ENCODE data around the gene CLIC1. TPM values are rescaled to one million over a fixed set of nuclear protein-coding genes. Genes with fewer than 3 reads are reported as not detected.
A peak's percentile ranks its signal among the peaks of the same experiment; 100 is the strongest.

The CLIC1 gene
- total RNA-seq, 4 donors from 2014 or later, result 244 to 443 (median 336) TPM

- DNase-seq (ENCODE audit: low spot score) (no peak), ATAC-seq (ENCODE audit: low FRiP score) (no peak)
- TF ChIP-seq CTCF (IDR thresholded peaks at IDR 0.05), result no peak
Observed at GRCh38 chr6:31780507-31781243, 44.3 kb upstream of the CLIC1 start.

GRCh38 chr6:31779908-31780307 lies 43.6 kb upstream of the CLIC1 start:
- DNase-seq (ENCODE audit: low spot score) (no peak), ATAC-seq (ENCODE audit: low FRiP score) (no peak)
- no peak for TF ChIP-seq CTCF (IDR thresholded peaks at IDR 0.05)

GRCh38 chr6:31778999-31779885 lies 42.9 kb upstream of the CLIC1 start:
- TF ChIP-seq CTCF (IDR thresholded peaks at IDR 0.05), result no peak
- DNase-seq (ENCODE audit: low spot score) (no peak), ATAC-seq (ENCODE audit: low FRiP score) (no peak)

GRCh38 chr6:31778193-31778592 lies 41.9 kb upstream of the CLIC1 start:
- ATAC-seq (ENCODE audit: low FRiP score) (no peak), DNase-seq (ENCODE audit: low spot score) (no peak)
- TF ChIP-seq CTCF (IDR thresholded peaks at IDR 0.05), result no peak

- ATAC-seq (ENCODE audit: low FRiP score) (no peak), DNase-seq (ENCODE audit: low spot score) (no peak)
- TF ChIP-seq CTCF (IDR thresholded peaks at IDR 0.05), result no peak
Observed at GRCh38 chr6:31777667-31778050, 41.3 kb upstream of the CLIC1 start.

GRCh38 chr6:31776989-31777666 lies 40.8 kb upstream of the CLIC1 start, which contains the start of gene VWA7:
Gene VWA7 (minus strand): TSS chr6:31777328. CDS start chr6:31776779, 549 bp downstream.
- ATAC-seq (ENCODE audit: low FRiP score), result peak; percentile 94
- DNase-seq (ENCODE audit: low spot score), result peak; percentile 77
- TF ChIP-seq CTCF (IDR thresholded peaks at IDR 0.05), result no peak

Data from omental fat pad (tissue), 4 donors.